Neural cell (in vitro differentiated cells): ENCODE measurements around the gene SNRNP70. TPM values are rescaled to one million over a fixed set of nuclear protein-coding genes. Genes with fewer than 3 reads are reported as not detected.

ENCODE experiments used
- H2AFZ ChIP-seq: fragments of 200-600, 300-800 bp; sonication (generic), shearing (Covaris generic); 2 replicates; pipeline ENCODE4 v1.6.0; 2014; ENCODE audit warnings: low read depth, mild to moderate bottlenecking, antibody characterized with exemption, low read length, moderate library complexity
- H3F3A ChIP-seq: fragments of 200-600 bp; shearing (Covaris generic); 2 replicates; pipeline ENCODE4 v1.6.1; 2016; ENCODE audit warnings: mild to moderate bottlenecking, moderate library complexity, mixed read lengths, antibody characterized with exemption, low read length; ENCODE audit not compliant: insufficient read depth, poor library complexity, severe bottlenecking
- H3K27ac ChIP-seq: fragments of 200-600, 300-800 bp; sonication (generic), shearing (Covaris generic); 2 replicates; pipeline ENCODE4 v1.5.1; 2014; ENCODE audit warnings: mild to moderate bottlenecking, low read length, moderate library complexity
- H3K27me3 ChIP-seq: fragments of 300-800, 200-600 bp; sonication (generic), shearing (Covaris generic); 2 replicates; pipeline ENCODE4 v1.6.0; 2014; ENCODE audit warnings: mild to moderate bottlenecking, low read depth, low read length, moderate library complexity; ENCODE audit not compliant: insufficient read depth
- H3K36me3 ChIP-seq: fragments of 300-800, 200-600 bp; sonication (generic), shearing (Covaris generic); 2 replicates; pipeline ENCODE4 v1.5.1; 2014; ENCODE audit warnings: mild to moderate bottlenecking, antibody characterized with exemption, low read length, moderate library complexity; ENCODE audit not compliant: insufficient read depth
- H3K4me2 ChIP-seq: fragments of 300-800, 200-600 bp; sonication (generic), shearing (Covaris generic); 2 replicates; pipeline ENCODE4 v1.6.0; 2014; ENCODE audit warnings: mild to moderate bottlenecking, low read length
- H3K4me3 ChIP-seq: fragments of 300-800, 200-600 bp; sonication (generic), shearing (Covaris generic); 2 replicates; pipeline ENCODE4 v1.5.1; 2014; ENCODE audit warnings: mild to moderate bottlenecking, low read length, moderate library complexity
- H3K79me2 ChIP-seq: fragments of 200-600 bp; shearing (Covaris generic); replicated peaks from 2 replicates; pipeline ENCODE4 v1.6.0; 2014; ENCODE audit warnings: mild to moderate bottlenecking, low read length, moderate library complexity; ENCODE audit not compliant: insufficient read depth
- H3K9ac ChIP-seq: fragments of 300-800, 200-600 bp; sonication (generic), shearing (Covaris generic); 2 replicates; pipeline ENCODE4 v1.6.1; 2016; ENCODE audit warnings: mild to moderate bottlenecking, low read length, mixed read lengths
- H3K9me2 ChIP-seq: fragments of 200-600 bp; shearing (Covaris generic); 2 replicates; pipeline ENCODE4 v1.6.1; 2016; ENCODE audit warnings: mild to moderate bottlenecking, low read length, mixed read lengths; ENCODE audit not compliant: insufficient read depth
- H3K9me3 ChIP-seq: fragments of 200-600, 300-800 bp; sonication (generic), shearing (Covaris generic); 2 replicates; pipeline ENCODE4 v1.6.1; 2016; ENCODE audit warnings: mild to moderate bottlenecking, mixed run types, low read length, moderate library complexity, mixed read lengths
- H4K20me1 ChIP-seq: fragments of 200-600 bp; shearing (Covaris generic); 2 replicates; pipeline ENCODE4 v1.6.1; 2016; ENCODE audit warnings: mild to moderate bottlenecking, mixed run types; ENCODE audit not compliant: insufficient read depth
- CTCF ChIP-seq: fragments of 450-650 bp; IDR thresholded peaks from 2 replicates; pipeline ENCODE4 v1.5.1; 2014; ENCODE audit warnings: antibody characterized with exemption, mild to moderate bottlenecking, moderate library complexity; ENCODE audit not compliant: poor library complexity, severe bottlenecking
- EP300 ChIP-seq: fragments of 450-650 bp; conservative IDR thresholded peaks from 2 replicates; pipeline ENCODE4 v1.6.1; 2014; ENCODE audit warnings: antibody characterized with exemption, mild to moderate bottlenecking, moderate library complexity; ENCODE audit not compliant: poor library complexity, severe bottlenecking
- EZH2 ChIP-seq: fragments of 200-600, 300-800 bp; shearing (Covaris generic), sonication (generic); IDR thresholded peaks from 2 replicates; pipeline ENCODE4 v1.6.1; 2014; ENCODE audit warnings: antibody characterized with exemption, low read length, borderline replicate concordance, mild to moderate bottlenecking; ENCODE audit not compliant: insufficient read depth, poor library complexity, severe bottlenecking
- MXI1 ChIP-seq: fragments of 450-650 bp; conservative IDR thresholded peaks from 2 replicates; pipeline ENCODE4 v1.6.1; 2014; ENCODE audit warnings: antibody characterized with exemption, mild to moderate bottlenecking; ENCODE audit not compliant: poor library complexity, severe bottlenecking
- POLR2AphosphoS5 ChIP-seq: IDR thresholded peaks from 2 replicates; pipeline ENCODE4 v1.6.1; 2012
- RAD21 ChIP-seq: fragments of 450-650 bp; conservative IDR thresholded peaks from 2 replicates; pipeline ENCODE4 v1.6.1; 2014; ENCODE audit warnings: antibody characterized with exemption, mild to moderate bottlenecking, moderate library complexity
- REST ChIP-seq: IDR thresholded peaks from 2 replicates; pipeline ENCODE4 v1.6.1; 2012; ENCODE audit warnings: borderline replicate concordance
- SMC3 ChIP-seq: fragments of 450-650 bp; conservative IDR thresholded peaks from 2 replicates; pipeline ENCODE4 v1.6.1; 2014; ENCODE audit warnings: antibody characterized with exemption, mild to moderate bottlenecking, moderate library complexity; ENCODE audit not compliant: poor library complexity
- TAF1 ChIP-seq: IDR thresholded peaks from 2 replicates; pipeline ENCODE4 v1.6.1; 2012; ENCODE audit warnings: low read depth
- polyA plus RNA-seq: library from polyadenylated mRNA; depleted of rRNA; stranded (reverse); fragments of >200 nt; gene quantifications from 2 replicates; pipeline ENCODE4 v1.2.3, GENCODE V29; 2014

Gene SNRNP70
- polyA plus RNA-seq, 1 donor from 2014 or later, result 721 TPM

GRCh38 chr19:49069026-49069425 lies 16.2 kb upstream of the SNRNP70 start:
- no peaks in the 10 kb centered on the region for H3K36me3 ChIP-seq
- H3F3A ChIP-seq, result no peaks in the 10 kb centered on the region
- no peak for TF ChIP-seq EZH2
- no peak for TF ChIP-seq POLR2AphosphoS5
- no peak for TF ChIP-seq TAF1
- TF ChIP-seq REST, result no peak
- TF ChIP-seq CTCF, result no peak
- no peak for TF ChIP-seq MXI1
- TF ChIP-seq EP300, result no peak
- H4K20me1 ChIP-seq, result no peaks in the 10 kb centered on the region
- H3K79me2 ChIP-seq, result no peaks in the 10 kb centered on the region
- no peak overlapping the region for H3K4me3 ChIP-seq
- no peak overlapping the region for H3K27ac ChIP-seq
- no peaks in the 10 kb centered on the region for H3K9me3 ChIP-seq
- H3K4me2 ChIP-seq, result no peak overlapping the region
- no peak overlapping the region for H2AFZ ChIP-seq
- H3K9ac ChIP-seq, result no peak overlapping the region
- H3K9me2 ChIP-seq, result no peaks in the 10 kb centered on the region
- peaks cover 60% of the 10 kb centered on the region for H3K27me3 ChIP-seq

- no peak overlapping the region for H3K4me3 ChIP-seq
- TF ChIP-seq RAD21 (no peak), REST (no peak), SMC3 (no peak), MXI1 (no peak), EP300 (no peak), CTCF (no peak), EZH2 (no peak), POLR2AphosphoS5 (no peak)
Measured at GRCh38 chr19:49070416-49070815, 14.8 kb upstream of the SNRNP70 start.

More at GRCh38 chr19:49070416-49070815, 14.8 kb upstream of the SNRNP70 start:
- no peak overlapping the region for H3K9ac ChIP-seq
- H3K27me3 ChIP-seq, result peaks cover 60% of the 10 kb centered on the region
- H2AFZ ChIP-seq, result no peak overlapping the region
- H3K79me2 ChIP-seq, result no peaks in the 10 kb centered on the region
- no peaks in the 10 kb centered on the region for H3K9me3 ChIP-seq
- H3K9me2 ChIP-seq, result no peaks in the 10 kb centered on the region
- H3K4me2 ChIP-seq, result no peak overlapping the region
- no peaks in the 10 kb centered on the region for H3F3A ChIP-seq
- no peaks in the 10 kb centered on the region for H3K36me3 ChIP-seq
- H3K27ac ChIP-seq, result no peak overlapping the region
- H4K20me1 ChIP-seq, result no peaks in the 10 kb centered on the region
